IMR-90 (cell line): ENCODE measurements around the gene BEND3. TPM values are rescaled to one million over a fixed set of nuclear protein-coding genes. Genes with fewer than 3 reads are reported as not detected.

ENCODE experiments used
- ATAC-seq: fragments of 200-7000 bp; cut with Tn5 transposase; 2 replicates; pipeline ENCODE4 v1.9.1; 2020; ENCODE audit warnings: low read depth, mild to moderate bottlenecking, moderate library complexity
- BruUV-seq: library from RNA; stranded (reverse); fragments of 400-500 nt; replicated peaks from 2 replicates; lab custom pipeline; 2021; lab: Mats Ljungman, UMichigan
- CTCF ChIA-PET: fragments of 300-600 bp; formaldehyde crosslinking; extraction: SDS; loops from one replicate; lab custom pipeline; 2021; ENCODE audit warnings: antibody characterized with exemption; lab: Yijun Ruan, JAX
- POLR2A ChIA-PET: fragments of 300-600 bp; sonication (Branson Sonifier 250); formaldehyde crosslinking; loops from one replicate; lab custom pipeline; 2022; ENCODE audit warnings: antibody characterized with exemption; ENCODE audit not compliant: unreplicated experiment; lab: Charles Lee
- DNase-seq: peaks from one replicate; pipeline ENCODE4 v3.0.0; 2013
- H2AFZ ChIP-seq: replicated peaks from 2 replicates; pipeline ENCODE3; 2013; ENCODE audit warnings: low read length, mild to moderate bottlenecking; ENCODE audit not compliant: poor library complexity
- H2AK5ac ChIP-seq: 2 replicates; pipeline ENCODE4 v1.6.1; 2013; ENCODE audit warnings: low read depth, low read length, inconsistent platforms
- H2AK9ac ChIP-seq: replicated peaks from 2 replicates; pipeline ENCODE3; 2013; ENCODE audit warnings: mild to moderate bottlenecking, low read depth, low read length, moderate library complexity; ENCODE audit not compliant: poor library complexity
- H2BK120ac ChIP-seq: 2 replicates; pipeline ENCODE4 v1.6.1; 2013; ENCODE audit warnings: low read depth, low read length, inconsistent platforms
- H2BK15ac ChIP-seq: 3 replicates; pipeline ENCODE4 v1.6.1; 2013; ENCODE audit warnings: low read depth, low read length, inconsistent platforms
- H2BK20ac ChIP-seq: 2 replicates; pipeline ENCODE4 v1.6.1; 2013; ENCODE audit warnings: low read depth, mild to moderate bottlenecking, inconsistent platforms, low read length, moderate library complexity
- H2BK5ac ChIP-seq: 2 replicates; pipeline ENCODE4 v1.6.1; 2013; ENCODE audit warnings: mild to moderate bottlenecking, low read depth, low read length, inconsistent platforms; ENCODE audit not compliant: poor library complexity, severe bottlenecking
- H3K14ac ChIP-seq: replicated peaks from 2 replicates; pipeline ENCODE4 v1.6.1; 2013; ENCODE audit warnings: low read depth, low read length, inconsistent platforms
- H3K18ac ChIP-seq: 2 replicates; pipeline ENCODE4 v1.6.1; 2013; ENCODE audit warnings: low read depth, low read length, control low read depth
- H3K23ac ChIP-seq: 2 replicates; pipeline ENCODE4 v1.6.1; 2013; ENCODE audit warnings: low read depth, low read length, inconsistent platforms
- H3K27ac ChIP-seq: 2 replicates; pipeline ENCODE4 v1.5.1; 2013; ENCODE audit warnings: mild to moderate bottlenecking, control low read depth, low read length; ENCODE audit not compliant: insufficient read depth
- H3K27me3 ChIP-seq: 2 replicates; pipeline ENCODE4 v1.6.1; 2013; ENCODE audit warnings: low read length; ENCODE audit not compliant: control insufficient read depth, insufficient read depth
- H3K36me3 ChIP-seq: 2 replicates; pipeline ENCODE4 v1.6.1; 2013; ENCODE audit warnings: low read length, mixed read lengths; ENCODE audit not compliant: control insufficient read depth, insufficient read depth
- H3K4ac ChIP-seq: 2 replicates; pipeline ENCODE4 v1.6.1; 2013; ENCODE audit warnings: low read depth, low read length, inconsistent platforms
- H3K4me1 ChIP-seq: 2 replicates; pipeline ENCODE4 v1.6.1; 2013; ENCODE audit warnings: low read length, mixed read lengths; ENCODE audit not compliant: control insufficient read depth, insufficient read depth
- H3K4me2 ChIP-seq: 2 replicates; pipeline ENCODE4 v1.6.1; 2013; ENCODE audit warnings: low read depth, mild to moderate bottlenecking, control low read depth, low read length, moderate library complexity
- H3K4me3 ChIP-seq: 2 replicates; pipeline ENCODE4 v1.5.1; 2013; ENCODE audit warnings: low read depth, mild to moderate bottlenecking, control low read depth, low read length, moderate library complexity; ENCODE audit not compliant: insufficient read depth
- H3K56ac ChIP-seq: 2 replicates; pipeline ENCODE4 v1.6.1; 2013; ENCODE audit warnings: low read length, inconsistent platforms; ENCODE audit not compliant: insufficient read depth; ENCODE audit errors: extremely low read depth
- H3K79me1 ChIP-seq, 2 experiments: 2 replicates each; pipeline ENCODE4 v1.6.1; 2013; ENCODE audit warnings: low read length in 2 of 2, inconsistent platforms in 1 of 2, low read depth in 1 of 2
- H3K9ac ChIP-seq: 2 replicates; pipeline ENCODE4 v1.6.1; 2013; ENCODE audit warnings: low read depth, low read length, control low read depth
- H3K9me1 ChIP-seq: 2 replicates; pipeline ENCODE4 v1.6.1; 2013; ENCODE audit warnings: low read length, inconsistent platforms; ENCODE audit not compliant: insufficient read depth
- H3K9me3 ChIP-seq: 2 replicates; pipeline ENCODE4 v1.6.1; 2013; ENCODE audit warnings: low read length; ENCODE audit not compliant: control insufficient read depth, insufficient read depth
- H4K20me1 ChIP-seq: 2 replicates; pipeline ENCODE4 v1.6.1; 2013; ENCODE audit warnings: low read length, inconsistent platforms; ENCODE audit not compliant: insufficient read depth
- H4K5ac ChIP-seq: 2 replicates; pipeline ENCODE4 v1.6.1; 2013; ENCODE audit warnings: mild to moderate bottlenecking, low read depth, low read length, control low read depth
- H4K8ac ChIP-seq, 2 experiments: 2 replicates each; pipeline ENCODE4 v1.6.1; 2013; ENCODE audit warnings: low read depth in 2 of 2, low read length in 2 of 2, control low read depth in 1 of 2, inconsistent platforms in 1 of 2
- H4K91ac ChIP-seq: 2 replicates; pipeline ENCODE4 v1.6.1; 2013; ENCODE audit warnings: low read depth, low read length, inconsistent platforms; ENCODE audit not compliant: insufficient read depth
- CEBPB ChIP-seq: IDR thresholded peaks from 2 replicates; pipeline ENCODE4 v1.6.1; 2012; ENCODE audit warnings: low read depth, low read length, improper control_type of control experiment
- CHD1 ChIP-seq: IDR thresholded peaks from 2 replicates; pipeline ENCODE4 v1.6.1; 2012; ENCODE audit warnings: low read depth, low read length, improper control_type of control experiment
- CTCF ChIP-seq: conservative IDR thresholded peaks from 2 replicates; pipeline ENCODE4 v1.5.1; 2012; ENCODE audit warnings: mild to moderate bottlenecking, low read depth, low read length, improper control_type of control experiment
- ELK1 ChIP-seq: fragments of 150-350 bp; IDR thresholded peaks from 2 replicates; pipeline ENCODE4 v1.6.1; 2016; ENCODE audit warnings: low read depth, mild to moderate bottlenecking, low read length, moderate library complexity, borderline replicate concordance
- FOS ChIP-seq: fragments of 150-350 bp; IDR thresholded peaks from 2 replicates; pipeline ENCODE4 v1.6.1; 2016; ENCODE audit warnings: low read depth, low read length
- MAFK ChIP-seq: IDR thresholded peaks from 2 replicates; pipeline ENCODE4 v1.6.1; 2012; ENCODE audit warnings: low read depth, low read length, improper control_type of control experiment
- MAZ ChIP-seq: IDR thresholded peaks from 2 replicates; pipeline ENCODE4 v1.6.1; 2012; ENCODE audit warnings: low read depth, mild to moderate bottlenecking, low read length, improper control_type of control experiment, moderate library complexity, borderline replicate concordance
- NFE2L2 ChIP-seq: fragments of 150-350 bp; IDR thresholded peaks from 2 replicates; pipeline ENCODE4 v1.6.1; 2016; ENCODE audit warnings: low read depth, mild to moderate bottlenecking, low read length
- POLR2A ChIP-seq: IDR thresholded peaks from 2 replicates; pipeline ENCODE4 v1.6.1; 2012; ENCODE audit warnings: mild to moderate bottlenecking, low read depth, low read length
- RAD21 ChIP-seq: IDR thresholded peaks from 2 replicates; pipeline ENCODE4 v1.6.1; 2012; ENCODE audit warnings: low read length, improper control_type of control experiment
- RFX5 ChIP-seq: IDR thresholded peaks from 2 replicates; pipeline ENCODE4 v1.8.0; 2012; ENCODE audit warnings: low read depth, mild to moderate bottlenecking, low read length, moderate library complexity
- SMC3 ChIP-seq: fragments of 150-350 bp; IDR thresholded peaks from 2 replicates; pipeline ENCODE4 v1.6.1; 2016; ENCODE audit warnings: low read depth, mild to moderate bottlenecking, antibody characterized with exemption, low read length, moderate library complexity
- USF2 ChIP-seq: fragments of 150-350 bp; IDR thresholded peaks from 2 replicates; pipeline ENCODE4 v1.6.1; 2017; ENCODE audit warnings: mild to moderate bottlenecking, antibody characterized with exemption, low read length, low read depth
- WGBS, 2 experiments: methylation state at CpG; one replicate each; pipeline versions ENCODE4 v1.1.5 to v1.1.7; 2013; ENCODE audit warnings: missing lambda C conversion rate in 2 of 2; ENCODE audit not compliant: insufficient read length in 1 of 2; ENCODE audit errors: extremely low coverage in 2 of 2; 5-methylcytosine and 5-hydroxymethylcytosine counted together
- dilution Hi-C: fragments of 300-500 bp; cut with HindIII; formaldehyde crosslinking; loops from one replicate; pipeline ENCODE4 v1.14.3; 2018; ENCODE audit warnings: low sequenced_read_pairs; ENCODE audit not compliant: unreplicated experiment
- in situ Hi-C: fragments of 300-500 bp; cut with MboI; formaldehyde crosslinking; loops from 3 replicates; pipeline ENCODE4 v1.14.3; 2019; ENCODE audit warnings: low sequenced_read_pairs, inconsistent platforms, mixed read lengths
- intact Hi-C: fragments of 100-400 bp; cut with micrococcal nuclease; formaldehyde crosslinking; loops from 2 replicates; pipeline ENCODE4 v1.10.0; 2022
- polyA plus RNA-seq, 3 experiments: library from polyadenylated mRNA; depleted of rRNA; stranded (reverse); fragments of >200 nt; gene quantifications; 2 replicates each; pipeline ENCODE4 v1.2.3, GENCODE V29; 2012; ENCODE audit warnings: low replicate concordance in 1 of 3
- total RNA-seq: library from RNA; depleted of rRNA; stranded (reverse); fragments of >200 nt; gene quantifications from 2 replicates; pipeline ENCODE4 v1.2.3, GENCODE V29; 2012

Gene BEND3
- total and polyA plus RNA-seq, 2 of the 4 experiments (the other 2 are of a cell fraction): 1.2 to 1.8 TPM

GRCh38 chr6:107152638-107153430 lies 37.5 kb upstream of the BEND3 start (continued):
- no peak for TF ChIP-seq NFE2L2

- Histone ChIP-seq H2AFZ (no peak overlapping the region), H3K36me3 (no peaks in the 10 kb centered on the region), H3K9ac (no peak overlapping the region), H3K9me1 (no peaks in the 10 kb centered on the region), H2BK5ac (no peak overlapping the region), H3K27me3 (no peaks in the 10 kb centered on the region), H3K27ac (no peak overlapping the region), H3K4me3 (no peak overlapping the region), H3K56ac (no peak overlapping the region), H2BK15ac (no peak overlapping the region), H3K4ac (no peak overlapping the region), H4K91ac (no peak overlapping the region), H2AK5ac (no peak overlapping the region), H4K8ac (no peak overlapping the region), H3K4me2 (no peak overlapping the region), H4K20me1 (no peaks in the 10 kb centered on the region), H3K23ac (no peak overlapping the region), H3K14ac (no peak overlapping the region), H2BK20ac (no peak overlapping the region), H2AK9ac (no peak overlapping the region), H3K9me3 (no peaks in the 10 kb centered on the region), H4K5ac (no peak overlapping the region), H3K79me1 (no peaks in the 10 kb centered on the region), H3K18ac (no peak overlapping the region), H3K4me1 (no peaks in the 10 kb centered on the region), H2BK120ac (no peak overlapping the region)
- CTCF ChIA-PET: no interaction called here
- no peak for ATAC-seq
- WGBS, 2 experiments: no CpG with 5 or more reads among the region's 4 CpGs
- in situ Hi-C loops: no loop called here
- intact Hi-C loops: no loop called here
- no peak for DNase-seq
- dilution Hi-C loops: no loop called here
- POLR2A ChIA-PET: no interaction called here
- BruUV-seq: no TSS peak
- no peak for TF ChIP-seq ELK1
- no peak for TF ChIP-seq CEBPB
- no peak for TF ChIP-seq CTCF
- TF ChIP-seq POLR2A: no peak
- TF ChIP-seq NFE2L2: no peak
- no peak for TF ChIP-seq MAZ
- TF ChIP-seq SMC3: no peak
- no peak for TF ChIP-seq FOS
- no peak for TF ChIP-seq USF2
- TF ChIP-seq MAFK: no peak
- TF ChIP-seq RAD21: no peak
- TF ChIP-seq RFX5: no peak
- TF ChIP-seq CHD1: no peak
Measured at GRCh38 chr6:107144666-107145065, 29.4 kb upstream of the BEND3 start.
